HG03060 (cell line): ENCODE data around the gene CEACAM1.
"Not testable (repeated sequence)": the region's sequence is repeated elsewhere in the genome, so short reads cannot be mapped to it uniquely, and the experiment has no call there.

Experiments used
- ATAC-seq: cut with Tn5 transposase; IDR thresholded peaks from one replicate; pipeline ENCODE4 v1.9.1; 2021; ENCODE audit warnings: low read depth, moderate number of reproducible peaks; ENCODE audit not compliant: unreplicated experiment

The CEACAM1 gene

DNA sequence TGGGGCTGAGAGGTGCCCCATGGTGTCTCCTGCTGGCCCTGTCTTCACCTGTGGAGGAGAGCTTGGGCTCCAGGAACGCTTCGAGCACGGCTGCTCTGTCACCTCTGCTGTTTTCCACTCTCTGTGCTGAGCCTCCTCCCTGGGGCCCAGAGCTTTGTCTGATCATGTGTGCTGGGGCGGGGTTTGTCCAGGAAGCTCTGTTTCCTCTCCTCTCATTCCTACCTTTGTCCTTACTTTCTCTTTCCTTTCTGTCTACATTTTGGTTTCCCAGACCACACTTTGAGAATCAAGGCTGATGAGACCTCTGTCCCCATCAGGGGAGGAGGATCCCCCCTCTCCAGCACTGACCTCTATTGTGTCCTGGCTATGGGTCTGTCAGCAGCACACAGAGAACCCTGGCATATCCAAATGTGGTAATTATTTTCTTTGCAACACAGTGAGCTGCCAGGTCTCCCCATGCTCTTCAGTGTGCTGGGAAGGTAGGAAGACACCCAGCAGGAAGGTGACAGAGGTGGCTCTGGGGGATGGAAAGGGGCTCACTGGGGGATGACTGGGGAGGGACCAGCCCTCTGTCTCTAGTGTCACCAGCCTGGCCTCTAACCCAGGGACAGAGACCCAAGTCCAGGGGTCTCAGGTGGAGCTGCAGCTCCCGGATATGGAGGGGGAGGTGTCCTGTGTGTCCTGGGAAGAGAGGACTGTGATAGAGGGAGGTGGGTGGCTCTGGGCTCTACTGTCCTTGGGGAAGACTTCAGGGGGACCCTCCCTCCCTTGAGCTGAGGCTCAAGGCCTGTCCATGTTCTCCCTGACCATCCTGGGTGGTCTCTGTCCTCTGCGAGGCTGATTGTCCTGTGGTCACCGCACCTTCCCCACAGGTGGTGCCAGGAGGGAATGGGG lies at the start of gene CEACAM1:
TSS of gene CEACAM1 (minus strand) at position 128 of the 894 bp plus-strand sequence. CDS start at position 21, 107 bp downstream.
- ATAC-seq: no peak

DNA sequence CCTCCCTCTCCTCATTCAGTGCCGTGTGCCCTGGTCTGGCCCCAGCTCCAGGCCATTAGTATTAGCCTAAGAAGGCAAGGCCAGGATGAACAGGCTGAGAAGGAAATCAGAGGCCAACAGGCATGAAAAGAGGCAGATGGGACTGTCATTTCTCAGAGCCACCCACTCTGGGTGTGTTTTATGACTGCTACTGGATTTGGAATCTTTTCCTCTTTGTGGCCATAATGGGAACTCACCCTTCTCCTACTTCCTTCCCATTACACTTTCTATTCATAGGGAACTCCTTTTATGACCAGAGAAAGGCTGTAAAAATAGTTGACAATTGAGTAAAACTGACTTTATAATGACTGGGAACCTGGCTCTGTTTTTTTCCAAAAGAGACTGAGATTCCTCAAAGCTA lies 48.7 kb upstream of the CEACAM1 start:
- no peak for ATAC-seq

DNA sequence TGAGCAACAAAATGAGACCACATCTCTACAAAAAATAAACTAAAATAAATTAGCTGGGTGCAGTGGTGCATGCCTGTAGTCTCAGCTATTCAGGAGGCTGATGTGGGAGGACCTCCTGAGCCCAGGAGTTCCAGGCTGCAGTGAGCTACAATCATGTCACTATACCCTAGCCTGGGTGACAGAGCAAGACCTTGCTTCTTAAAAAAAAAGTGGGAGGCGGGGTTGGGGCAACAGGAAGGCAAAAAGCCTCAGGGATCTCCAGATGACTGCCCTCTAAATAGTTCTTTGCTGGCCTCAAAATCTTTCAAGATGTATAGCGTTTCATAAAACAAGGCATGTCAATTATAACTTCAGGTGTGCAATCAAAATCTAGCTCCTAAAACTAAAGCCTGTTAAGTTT lies 48.0 kb upstream of the CEACAM1 start:
- no peak for ATAC-seq

DNA sequence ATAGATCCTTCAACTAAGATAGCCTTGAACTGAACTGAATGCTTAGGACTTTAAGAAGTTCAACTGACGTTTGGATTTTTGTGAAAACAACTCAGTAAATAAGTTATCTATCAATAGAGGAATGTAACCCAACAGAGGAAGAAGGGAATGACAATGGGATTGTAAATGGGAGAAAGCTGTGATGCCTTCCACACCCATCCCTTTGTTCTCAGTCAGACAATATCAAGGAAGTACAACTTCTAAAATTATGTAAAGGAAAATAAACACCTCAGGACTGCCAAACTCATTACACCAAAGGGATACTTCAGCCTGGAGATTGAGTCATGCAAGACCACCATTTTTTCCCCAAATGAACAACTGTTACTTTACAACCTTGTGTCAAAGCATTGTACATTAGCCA lies 45.4 kb upstream of the CEACAM1 start:
- no peak for ATAC-seq

DNA sequence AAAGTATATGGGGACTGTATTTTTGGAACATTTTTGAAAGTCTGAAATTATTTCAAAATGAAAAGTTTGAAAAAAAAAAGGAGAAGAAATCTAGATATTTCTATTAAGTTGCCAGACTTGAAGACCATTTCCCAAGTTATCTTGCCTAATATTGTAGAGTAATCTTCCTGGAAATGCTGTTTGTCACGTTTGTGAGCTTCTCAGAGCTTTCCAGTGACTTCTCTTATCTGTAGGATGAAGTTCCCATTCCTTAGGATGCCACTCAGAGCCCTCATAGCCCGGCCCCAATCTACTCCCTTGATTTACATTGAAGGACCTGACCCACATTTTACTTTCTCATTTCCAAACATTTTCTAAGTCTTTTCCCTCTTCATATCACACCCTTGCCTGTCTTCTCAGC lies 42.8 kb upstream of the CEACAM1 start:
- no peak for ATAC-seq

DNA sequence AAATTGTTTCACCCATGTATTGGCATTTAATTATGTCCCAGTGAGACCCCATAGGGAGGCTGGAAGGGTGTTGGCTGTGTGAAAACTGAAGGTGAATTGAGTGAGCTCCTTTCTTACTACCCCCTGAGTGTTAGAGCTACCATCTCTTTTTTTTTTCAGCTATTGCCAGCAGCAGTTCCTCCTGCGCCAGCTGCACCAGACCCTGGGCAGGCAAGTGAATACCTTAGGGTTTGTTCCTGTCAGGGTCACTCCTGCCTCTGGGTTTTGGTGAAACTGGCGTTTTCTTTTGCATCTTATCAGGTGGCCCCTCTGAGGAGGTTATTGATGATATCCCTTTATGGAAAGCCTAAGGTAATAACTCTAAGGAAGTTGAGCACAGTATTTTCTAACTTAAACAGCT lies 40.9 kb upstream of the CEACAM1 start:
- no peak for ATAC-seq

DNA sequence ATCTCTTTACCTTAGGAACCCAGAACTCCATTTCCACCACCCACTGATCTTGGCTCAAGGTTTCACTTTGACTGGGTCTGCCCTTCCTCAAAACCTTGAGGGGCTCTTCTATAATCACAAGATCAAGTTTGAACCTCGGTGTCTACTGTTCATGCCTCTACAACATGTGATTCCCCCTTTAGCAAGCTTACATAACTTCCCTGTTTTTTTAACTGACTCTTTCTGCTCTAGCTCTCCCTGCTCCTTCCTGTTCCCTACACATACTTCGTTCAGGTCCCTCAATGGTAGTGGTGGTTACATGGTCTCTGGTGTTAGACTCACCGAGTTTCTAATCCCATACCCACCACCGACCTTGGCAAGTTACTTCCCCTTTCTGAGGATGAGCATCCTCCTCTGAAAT lies 39.7 kb upstream of the CEACAM1 start:
- ATAC-seq: no peak

DNA sequence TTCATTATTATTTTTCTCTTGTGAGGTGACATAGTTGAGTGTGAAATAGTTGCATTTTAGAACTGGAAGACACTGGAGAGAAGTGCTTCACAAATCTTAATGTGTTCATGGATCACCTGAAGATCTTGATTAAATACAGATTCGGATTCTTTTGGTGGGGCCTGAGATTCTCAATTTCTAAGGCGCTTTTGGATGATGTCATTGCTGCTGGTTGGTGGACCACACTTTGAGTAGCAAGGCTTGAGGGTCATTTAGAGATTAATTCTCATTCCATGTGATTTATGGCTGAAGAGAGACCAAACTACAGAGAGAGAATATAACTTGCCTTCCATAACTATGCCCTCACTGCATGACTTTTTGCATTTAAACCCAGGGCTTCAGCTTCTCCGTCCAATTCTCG lies 39.3 kb upstream of the CEACAM1 start:
- no peak for ATAC-seq

DNA sequence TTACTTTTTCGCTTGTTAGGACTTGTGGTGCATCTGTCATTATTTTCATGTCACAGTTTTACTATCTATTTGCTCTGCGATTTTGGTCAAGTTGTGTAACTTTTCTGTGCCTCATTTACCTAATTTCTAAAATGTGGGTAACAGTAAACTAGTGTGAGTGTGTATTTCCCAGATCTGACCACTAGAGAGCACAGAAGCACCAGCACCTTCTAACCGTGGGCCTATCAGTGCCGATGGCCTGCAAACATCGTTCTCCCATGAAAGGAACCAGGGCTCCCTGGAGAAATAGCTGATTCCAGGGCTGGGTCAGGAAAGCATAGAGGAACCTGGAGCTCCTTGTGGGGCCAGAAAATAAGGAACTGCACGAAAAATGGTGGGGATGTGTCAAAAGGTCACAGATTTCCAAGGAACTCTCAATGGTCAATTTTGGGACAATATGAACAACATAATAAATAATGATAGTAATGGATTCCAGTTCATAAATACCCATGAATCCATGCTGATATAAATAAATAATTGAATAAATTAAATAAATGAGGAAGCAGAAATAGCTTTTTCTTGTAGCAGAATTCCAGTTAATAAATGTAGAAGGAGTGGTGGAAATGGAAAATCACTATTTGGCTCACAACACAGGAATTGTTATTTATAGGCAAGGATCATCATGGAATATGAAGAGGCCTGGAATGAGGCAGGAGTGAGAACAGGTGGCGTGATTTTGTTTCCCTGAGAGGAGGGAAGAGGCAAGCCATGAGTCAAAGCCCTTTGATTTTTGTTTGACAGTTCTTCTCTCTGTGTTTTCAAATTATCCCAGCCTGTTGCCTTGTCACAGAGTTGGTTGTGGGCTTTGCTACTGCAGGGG lies 35.3 kb upstream of the CEACAM1 start:
- ATAC-seq: no peak

DNA sequence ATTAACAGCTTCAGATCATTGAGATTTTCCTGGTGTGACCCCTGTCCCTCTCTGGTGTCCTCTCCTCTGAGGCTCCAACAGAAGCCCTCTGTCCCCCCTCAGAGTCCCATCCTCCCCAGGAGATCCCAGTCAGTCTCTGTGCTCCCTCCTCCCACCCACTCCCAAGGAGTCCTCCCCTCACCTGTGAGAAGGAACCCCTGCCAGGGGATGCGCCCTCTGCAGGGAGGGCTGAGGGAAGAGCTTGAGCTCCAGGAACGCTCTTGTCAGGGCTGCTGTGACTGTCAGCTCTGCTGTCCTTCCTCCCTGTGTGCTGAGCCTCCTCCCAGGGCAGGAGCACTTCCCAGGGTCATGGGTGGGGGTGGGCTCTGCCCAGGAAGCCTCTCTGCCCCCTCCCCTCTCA lies 33.2 kb upstream of the CEACAM1 start:
- ATAC-seq: no peak

DNA sequence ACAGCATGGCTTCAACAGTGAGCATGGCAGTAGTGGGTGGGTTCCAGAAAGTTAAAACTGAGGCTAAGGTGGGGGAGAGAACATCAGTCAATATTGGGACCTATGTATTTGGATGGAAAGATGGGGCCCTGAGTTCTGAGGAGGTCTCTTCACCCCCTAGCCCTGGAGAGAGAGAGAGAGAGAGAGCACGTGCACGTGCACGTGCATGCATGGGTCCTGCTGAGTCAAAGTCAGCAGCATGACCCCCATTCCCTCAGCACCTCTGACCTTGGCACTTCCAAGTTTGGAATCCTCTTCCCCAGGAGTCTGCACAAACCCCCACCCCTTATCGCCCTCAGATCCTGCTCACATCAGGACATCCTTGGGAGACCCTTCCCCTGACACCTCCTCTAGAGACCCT lies 32.5 kb upstream of the CEACAM1 start:
- ATAC-seq: no peak

DNA sequence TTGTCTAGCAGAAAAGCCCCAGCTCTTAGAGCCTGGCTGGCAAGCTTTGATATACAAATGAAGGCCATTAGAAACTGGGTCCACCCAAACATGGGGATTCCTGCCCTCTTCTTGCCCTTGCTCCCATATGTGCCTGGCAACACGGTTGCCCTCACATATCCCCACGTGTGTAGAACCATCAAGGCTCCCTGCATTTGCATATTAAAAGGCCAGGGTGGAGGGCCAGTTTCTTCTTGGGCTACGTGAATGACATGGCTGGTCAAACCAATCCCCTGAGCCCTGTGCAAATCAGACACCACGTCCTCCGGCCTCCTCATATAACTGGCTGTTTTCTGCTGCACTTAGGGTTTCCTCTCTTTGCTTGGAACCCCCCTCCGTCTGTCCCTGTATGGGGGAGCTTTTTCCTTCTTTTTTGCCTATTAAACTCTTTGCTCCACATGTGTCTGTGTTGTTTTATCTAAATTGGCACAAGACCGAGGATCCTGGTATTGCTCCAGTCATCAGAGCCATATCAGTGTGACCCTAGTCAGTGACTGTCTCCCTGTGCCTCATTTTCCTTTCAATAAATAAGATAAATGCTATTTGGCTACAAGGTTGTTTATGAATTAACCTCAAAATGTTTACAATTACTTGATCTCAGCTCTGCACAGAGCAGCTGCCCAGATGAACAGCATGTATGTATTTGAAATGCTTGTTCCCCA lies 30.3 kb upstream of the CEACAM1 start:
- ATAC-seq: no peak

DNA sequence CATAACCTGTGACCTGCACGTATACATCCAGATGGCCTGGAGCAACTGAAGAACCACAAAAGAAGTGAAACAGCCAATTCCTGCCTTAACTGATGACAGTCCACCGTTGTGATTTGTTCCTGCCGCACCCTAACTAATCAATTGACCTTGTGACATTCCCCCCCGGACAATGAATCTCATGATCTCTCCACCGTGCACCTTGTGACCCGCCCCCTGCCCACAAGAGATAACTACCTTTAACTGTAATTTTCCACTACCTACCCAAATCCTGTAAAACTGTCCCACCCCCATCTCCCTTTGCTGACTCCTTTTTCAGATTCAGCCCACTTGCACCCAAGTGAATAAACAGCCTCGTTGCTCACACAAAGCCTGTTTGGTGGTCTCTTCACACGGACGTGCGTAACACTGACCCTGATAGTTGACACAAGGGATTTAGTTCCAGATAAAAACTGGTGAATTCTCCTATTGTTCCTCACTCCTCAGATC lies 29.1 kb upstream of the CEACAM1 start:
- not testable (repeated sequence) for ATAC-seq

DNA sequence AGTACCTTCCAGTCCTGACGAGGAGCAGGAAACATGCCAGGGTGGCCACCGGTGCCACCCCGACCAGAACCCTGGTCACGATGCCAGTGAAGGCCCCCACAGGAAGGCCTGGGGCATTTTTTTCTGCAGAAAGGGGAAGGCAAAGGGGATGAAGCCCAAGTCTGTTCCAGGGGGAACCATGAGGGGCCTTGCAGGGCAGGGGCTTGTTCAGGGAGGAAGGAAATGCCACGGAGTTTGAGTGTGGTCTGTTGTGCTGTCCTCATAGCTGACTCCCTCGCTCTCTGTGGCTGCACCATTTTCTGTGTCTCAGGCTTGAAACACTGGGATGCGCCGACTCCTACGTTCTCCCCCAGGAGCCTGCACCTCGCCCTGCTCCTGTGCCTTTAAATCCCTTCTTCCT lies 27.5 kb upstream of the CEACAM1 start:
- no peak for ATAC-seq

DNA sequence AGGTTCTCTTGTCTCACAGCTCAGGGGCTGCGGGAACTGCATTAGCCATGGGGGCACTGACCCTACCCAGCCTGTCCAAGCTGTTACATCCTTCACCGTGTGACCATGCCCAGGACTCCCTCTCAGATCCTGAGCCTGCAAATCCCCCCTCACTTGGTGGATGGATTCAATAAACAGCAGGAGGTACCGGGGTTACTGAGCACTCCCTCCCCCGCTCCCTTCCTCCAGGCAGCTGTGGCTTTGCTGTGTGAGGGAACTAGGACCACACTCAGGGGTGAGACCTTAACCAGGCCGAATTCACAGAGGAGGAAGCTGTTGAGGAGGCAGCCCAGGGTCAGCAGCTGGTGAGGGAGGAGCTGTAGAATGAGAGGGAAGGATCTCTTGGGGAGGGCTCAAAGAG lies 27.0 kb upstream of the CEACAM1 start:
- ATAC-seq: no peak

DNA sequence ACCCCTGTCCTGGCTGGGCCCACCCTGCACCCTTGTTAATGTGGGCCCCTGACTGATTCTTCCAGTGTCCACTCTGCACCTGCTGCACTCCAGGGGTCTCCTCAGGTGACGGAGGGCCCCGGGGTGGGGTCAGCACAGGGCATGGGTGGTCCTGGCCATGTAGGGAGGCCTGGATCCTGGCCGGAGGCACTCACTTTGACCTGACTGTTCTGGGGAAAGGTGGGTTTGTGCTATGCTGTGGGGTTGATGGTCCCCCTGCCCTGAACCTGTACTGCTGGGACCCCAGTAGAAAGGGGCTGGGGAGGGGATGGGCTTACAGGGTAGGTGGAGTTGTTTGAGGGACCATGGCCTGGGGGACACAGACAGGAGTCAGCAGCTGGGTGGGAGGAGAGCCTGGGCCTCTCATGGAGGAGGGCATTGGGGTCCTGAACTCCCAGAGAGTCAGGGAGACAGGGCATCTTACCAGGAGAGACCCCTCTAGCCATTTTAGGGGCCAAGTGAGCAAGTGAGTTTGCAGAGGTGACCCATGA lies 25.8 kb upstream of the CEACAM1 start:
- no peak for ATAC-seq

DNA sequence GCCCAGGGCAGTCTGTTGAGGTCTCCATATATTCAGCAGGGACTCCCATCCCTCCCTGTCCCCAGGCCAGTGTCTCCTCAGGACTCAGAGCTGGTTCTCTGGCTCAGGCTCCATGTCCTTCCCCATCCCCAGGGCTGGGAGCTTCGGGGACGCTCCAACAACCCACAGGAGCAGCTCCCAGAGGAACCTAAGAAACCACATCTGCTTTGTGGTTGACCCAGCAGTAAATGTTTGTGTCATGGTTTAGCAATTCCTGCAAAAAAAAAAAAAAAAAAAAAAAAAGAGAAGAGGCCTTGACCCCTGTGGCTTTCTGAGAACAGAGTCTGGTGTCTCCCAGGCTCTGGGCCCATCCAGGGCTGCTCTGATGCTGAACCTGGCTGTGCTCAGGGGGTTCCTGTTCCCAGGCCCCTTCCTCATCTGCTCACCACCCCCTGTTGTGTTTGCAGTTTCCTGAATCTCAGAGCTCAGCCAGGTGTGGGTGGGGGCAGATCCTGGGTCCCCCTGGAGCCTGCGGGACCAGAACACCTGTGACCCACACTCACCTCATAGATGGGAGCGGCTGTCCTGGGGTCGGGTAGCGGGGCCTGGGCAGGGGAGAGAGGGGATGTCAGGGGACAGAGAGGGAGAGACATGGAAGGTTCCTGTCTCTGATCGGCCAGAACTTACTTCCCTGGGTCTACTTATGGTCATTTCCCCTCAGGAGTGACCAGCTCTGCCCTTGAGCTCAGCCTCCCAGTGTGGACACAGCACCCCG lies 25.2 kb upstream of the CEACAM1 start:
- no peak for ATAC-seq

DNA sequence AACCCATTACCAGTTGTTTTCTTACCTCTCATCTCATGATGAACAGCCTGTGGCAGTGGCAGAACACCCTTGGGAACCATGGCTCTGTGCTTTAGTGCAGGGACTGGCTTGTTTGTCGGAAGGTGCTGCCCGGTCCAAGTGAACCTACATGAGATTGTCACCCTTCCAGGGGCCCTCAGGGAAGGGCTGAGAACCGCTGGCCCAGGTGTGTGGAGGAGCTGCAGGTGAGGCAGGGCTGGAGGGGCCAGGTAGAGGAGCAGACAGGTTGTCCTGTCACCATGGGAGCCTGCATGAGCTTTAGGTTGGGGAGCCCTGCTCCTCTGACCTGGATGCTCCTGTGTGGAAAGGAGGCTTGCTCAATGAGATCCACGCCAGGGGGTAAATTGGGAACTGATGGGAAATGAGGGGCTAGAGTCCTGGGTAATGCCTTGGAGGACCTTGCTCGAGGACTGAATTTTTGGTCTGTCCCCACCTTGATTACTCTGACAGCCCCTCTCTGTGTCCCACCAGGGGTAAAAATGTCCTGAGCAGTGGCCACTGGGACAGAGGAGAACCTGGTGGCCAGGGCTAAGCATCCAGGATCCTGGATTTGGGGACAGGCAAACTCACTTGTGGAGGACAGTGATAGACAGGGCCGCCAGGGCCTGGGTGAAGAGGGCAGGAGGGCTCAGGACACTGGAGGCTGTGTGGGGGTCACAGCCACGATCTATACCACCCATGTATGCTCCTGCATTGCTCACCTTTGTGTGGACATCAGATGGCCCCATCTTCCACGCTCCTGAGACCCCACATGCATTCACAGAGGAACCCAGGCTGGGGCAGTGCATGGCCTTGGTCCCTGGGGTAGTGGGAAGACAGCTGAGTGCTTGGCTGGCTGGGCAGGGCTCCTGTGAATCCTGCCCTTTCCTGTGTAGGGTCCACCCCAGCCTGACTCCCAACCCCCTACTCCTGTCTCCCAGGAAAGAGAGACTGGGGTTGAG lies 24.1 kb upstream of the CEACAM1 start:
- no peak for ATAC-seq

DNA sequence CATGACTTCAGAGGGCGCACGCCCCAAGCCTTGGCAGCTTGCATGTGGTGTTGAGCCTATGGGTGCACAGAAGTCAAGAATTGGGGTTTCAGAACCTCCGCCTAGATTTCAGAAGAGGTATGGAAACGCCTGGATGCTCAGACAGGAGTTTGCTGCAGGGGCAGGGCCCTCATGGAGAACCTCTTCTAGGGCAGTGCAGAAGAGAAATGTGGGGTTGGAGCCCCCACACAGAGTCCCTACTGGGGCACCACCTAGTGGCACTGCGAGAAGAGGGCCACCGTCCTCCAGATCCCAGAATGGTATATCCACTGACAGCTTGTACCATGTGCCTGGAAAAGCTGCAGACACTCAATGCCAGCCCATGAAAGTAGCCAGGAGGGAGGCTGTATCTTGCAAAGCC lies 22.2 kb upstream of the CEACAM1 start:
- ATAC-seq: not testable (repeated sequence)
